ENCODE measurements around the gene WLS. TPM values are rescaled to one million over a fixed set of nuclear protein-coding genes. Genes with fewer than 3 reads are reported as not detected.

The WLS gene
- total RNA-seq, 1 donor from 2014 or later, result 186 TPM

DNA sequence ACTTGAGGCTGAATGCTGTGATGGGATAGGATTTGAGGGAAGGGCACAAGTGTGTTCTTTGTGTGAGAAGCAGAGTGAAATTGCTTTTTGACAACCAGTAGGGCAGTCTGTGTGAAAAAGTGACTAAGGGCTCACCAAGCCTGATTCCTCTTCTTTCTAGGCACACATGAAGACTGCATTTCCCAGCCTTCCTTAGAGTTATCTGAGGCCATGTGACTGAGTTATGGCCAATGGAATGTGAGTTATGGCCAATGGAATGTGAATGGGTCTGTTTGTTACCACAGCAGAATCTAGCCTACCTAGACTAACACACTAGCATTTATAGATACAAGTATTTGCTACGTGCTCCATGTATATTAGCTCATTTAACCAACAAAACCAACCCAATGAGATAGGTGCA lies 146.6 kb downstream of the WLS start:
- DNase-seq (ENCODE audit: low spot score), result no peak

DNA sequence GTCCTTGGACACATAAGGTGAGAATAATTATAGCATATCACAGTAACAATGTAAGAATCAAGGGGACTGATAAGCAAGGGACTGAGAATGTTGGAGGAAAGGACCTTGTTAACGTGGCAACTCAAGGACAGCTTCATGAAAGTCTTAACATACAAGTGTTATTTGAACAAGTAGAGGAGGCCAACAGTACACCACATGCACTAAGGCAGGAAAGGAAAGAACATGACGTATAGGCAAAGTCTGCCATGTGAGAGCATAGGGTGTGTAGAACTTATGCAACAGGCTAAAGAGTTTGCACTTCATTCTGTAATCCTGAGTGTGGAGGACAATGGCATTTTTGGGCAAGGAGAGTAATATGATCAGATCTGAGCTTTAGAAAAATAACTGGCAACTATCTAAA lies 148.6 kb downstream of the WLS start:
- no peak for DNase-seq (ENCODE audit: low spot score)

DNA sequence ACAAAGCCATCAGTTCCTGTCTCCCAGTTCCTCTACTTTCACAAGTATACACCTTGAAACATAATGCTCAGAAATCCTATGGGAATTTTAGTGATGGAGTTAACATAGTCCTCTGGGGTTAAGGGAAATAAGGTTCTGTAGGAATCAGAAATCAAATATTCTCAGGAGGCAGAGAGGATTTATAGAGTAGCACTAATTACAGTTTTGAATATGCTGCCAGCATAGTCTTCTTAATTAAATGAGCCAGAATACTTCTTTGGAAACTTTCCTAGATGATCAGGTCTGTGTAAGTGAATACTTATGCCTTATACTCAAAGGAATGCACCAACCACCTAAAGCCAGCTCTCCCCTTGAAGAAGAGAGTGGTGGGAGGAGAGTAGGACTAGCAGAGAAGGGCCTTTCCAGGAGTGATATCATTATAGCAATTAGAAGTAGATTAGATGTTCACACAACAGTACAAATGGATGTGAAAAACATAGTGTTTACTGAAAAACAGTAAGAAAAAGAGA lies 150.5 kb downstream of the WLS start:
- no peak for DNase-seq (ENCODE audit: low spot score)

DNA sequence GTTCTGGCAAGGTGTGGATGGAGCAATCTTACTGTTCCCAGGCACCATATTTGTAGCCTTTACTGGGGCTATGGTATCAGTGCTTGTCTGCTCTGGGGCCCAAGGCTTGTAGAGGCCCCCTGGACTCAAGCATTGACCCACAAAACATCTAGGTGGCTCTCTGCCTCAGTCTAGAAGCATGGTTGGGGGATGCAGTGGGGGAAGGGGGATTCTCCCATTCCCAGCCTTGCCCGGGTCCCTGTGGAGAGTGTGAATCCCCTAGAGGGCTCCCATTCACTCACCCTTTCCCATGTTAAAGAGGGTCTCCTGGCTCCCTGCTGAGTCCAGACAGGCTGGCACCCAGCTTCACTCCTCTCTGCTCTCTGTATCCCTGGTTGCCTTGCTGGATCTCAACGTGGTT lies 153.7 kb downstream of the WLS start:
- DNase-seq (ENCODE audit: low spot score), result no peak

Other genes with a start within 250 kb of the WLS start
- gene DIRAS3, start 181.9 kb downstream of the WLS start, total RNA-seq, result 2.7 TPM
- gene RPE65, start 217.4 kb upstream of the WLS start, total RNA-seq, result not detected